Right lobe of liver (tissue), 6 donors: ENCODE measurements around the gene OIT3. TPM values are rescaled to one million over a fixed set of nuclear protein-coding genes. Genes with fewer than 3 reads are reported as not detected.
A peak's percentile ranks its signal among the peaks of the same experiment; 100 is the strongest.

Experiments
- ATAC-seq, 4 donors: fragments of 200-7000 bp; cut with Tn5 transposase; one replicate each; pipeline ENCODE4 v1.9.1; 2020; ENCODE audit warnings: mild to moderate bottlenecking in 4 of 4, moderate library complexity in 4 of 4
- DNase-seq, 3 donors: peaks; one replicate each; pipeline ENCODE4 v3.0.0-alpha.2; 2020
- H3K27ac ChIP-seq, 3 donors: fragments of 200-600 bp; one replicate each; pipeline ENCODE4 v1.8.0; 2022
- H3K27me3 ChIP-seq, 2 donors: fragments of 200-600 bp; one replicate each; pipeline ENCODE4 v1.8.0; 2022
- H3K36me3 ChIP-seq, 4 donors: fragments of 200-600 bp; sonication (generic) in 1 of 4; one replicate each; pipeline versions ENCODE4 v1.5.1 to v1.8.0; 2017 to 2022; ENCODE audit warnings: control low read depth in 1 of 4
- H3K4me1 ChIP-seq, 4 donors: fragments of 200-600 bp; sonication (generic) in 1 of 4; one replicate each; pipeline versions ENCODE4 v1.5.1 to v1.8.0; 2017 to 2022; ENCODE audit warnings: control low read depth in 1 of 4
- H3K4me3 ChIP-seq, 3 donors: fragments of 200-600 bp; one replicate each; pipeline ENCODE4 v1.8.0; 2022
- H3K9me3 ChIP-seq, 4 donors: fragments of 200-600 bp; sonication (generic) in 1 of 4; one replicate each; pipeline versions ENCODE4 v1.5.1 to v1.8.0; 2017 to 2022; ENCODE audit warnings: control low read depth in 1 of 4
- POLR2A ChIP-seq: fragments of 450-650 bp; IDR thresholded peaks from one replicate; pipeline ENCODE4 v1.6.1; 2017; ENCODE audit warnings: antibody characterized with exemption, mild to moderate bottlenecking
- WGBS: methylation state at CpG from one replicate; pipeline ENCODE4 v1.1.6; 2018; ENCODE audit warnings: low coverage, low lambda C conversion rate; ENCODE audit not compliant: insufficient coverage; ENCODE audit errors: missing lambda C conversion rate; 5-methylcytosine and 5-hydroxymethylcytosine counted together
- intact Hi-C, 2 donors: fragments of 100-400 bp; cut with DNase I; formaldehyde crosslinking; loops; one replicate each; pipeline versions ENCODE4 v1.11.2 to v1.14.1; 2022
- total RNA-seq, 6 experiments: library from RNA; depleted of rRNA in 2 of 6; stranded (reverse); fragments of >200 nt in 2 of 6; fragmentation: NEBNext Ultra II Directional in 3 of 6; extraction: Animal tissue kit (Norgen Biotek cat#: 25700) in 3 of 6; gene quantifications; one replicate each; pipeline versions ENCODE4 v1.1.0 to v1.2.4, GENCODE V29; 2016 to 2023
- TF ChIP-seq, protein P1 (sequence below), 4 donors: fragments of 200-600 bp in 3 of 4; fragments of 450-650 bp in 1 of 4; IDR thresholded peaks; one replicate each; pipeline versions ENCODE4 v1.5.1 to v1.8.0; 2016 to 2022; ENCODE audit warnings: antibody characterized with exemption in 4 of 4, mild to moderate bottlenecking in 2 of 4
- donor health status: DM: no; HTN: yes; CAD: no.
- donor health status: DM: no; HTN: no; CAD: no.
- donor health status: DM: no; HTN: no; CAD: no.
- donor health status: DM: no; HTN: yes; CAD: no.
- donor health status: DM: no; HTN: yes; CAD: no.

The OIT3 gene
- total RNA-seq, 6 experiments from 2014 or later, result 24.4 to 78.2 (median 48.7) TPM

DNA sequence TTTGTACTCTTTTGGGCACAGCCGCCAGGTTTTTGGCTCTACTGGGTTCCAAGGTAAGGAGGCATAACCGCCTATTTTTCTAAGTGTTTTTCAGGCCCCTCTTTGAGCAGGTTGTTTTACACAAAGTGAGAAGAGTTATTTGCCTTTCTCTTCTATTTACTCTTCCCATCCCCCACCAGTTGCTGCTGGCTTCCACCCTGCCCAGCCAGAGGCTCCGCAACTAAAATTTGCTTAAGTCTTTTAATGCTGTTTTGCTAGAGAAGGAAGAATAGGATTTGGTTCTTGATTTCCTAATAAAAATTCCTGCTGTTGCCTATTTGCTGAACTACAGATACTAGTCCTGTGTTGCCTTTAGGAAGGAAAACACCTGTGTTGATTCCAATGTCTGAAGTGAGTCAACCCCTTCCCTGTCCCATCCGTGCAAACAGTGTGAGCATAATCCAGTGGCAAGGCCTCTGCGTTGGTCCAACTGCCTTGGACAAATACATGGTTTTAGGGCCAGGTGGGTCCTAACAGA lies 59.2 kb downstream of the OIT3 start:
- H3K36me3 ChIP-seq, result no peaks in the 10 kb centered on the region
- WGBS, result 46% methylated on average over 5 of the region's 5 CpGs
- no peaks in the 10 kb centered on the region for H3K9me3 ChIP-seq
- H3K27me3 ChIP-seq, result no peaks in the 10 kb centered on the region
- intact Hi-C loops, result no loop called here
- TF ChIP-seq POLR2A, result no peak
- TF ChIP-seq, protein P1, sequence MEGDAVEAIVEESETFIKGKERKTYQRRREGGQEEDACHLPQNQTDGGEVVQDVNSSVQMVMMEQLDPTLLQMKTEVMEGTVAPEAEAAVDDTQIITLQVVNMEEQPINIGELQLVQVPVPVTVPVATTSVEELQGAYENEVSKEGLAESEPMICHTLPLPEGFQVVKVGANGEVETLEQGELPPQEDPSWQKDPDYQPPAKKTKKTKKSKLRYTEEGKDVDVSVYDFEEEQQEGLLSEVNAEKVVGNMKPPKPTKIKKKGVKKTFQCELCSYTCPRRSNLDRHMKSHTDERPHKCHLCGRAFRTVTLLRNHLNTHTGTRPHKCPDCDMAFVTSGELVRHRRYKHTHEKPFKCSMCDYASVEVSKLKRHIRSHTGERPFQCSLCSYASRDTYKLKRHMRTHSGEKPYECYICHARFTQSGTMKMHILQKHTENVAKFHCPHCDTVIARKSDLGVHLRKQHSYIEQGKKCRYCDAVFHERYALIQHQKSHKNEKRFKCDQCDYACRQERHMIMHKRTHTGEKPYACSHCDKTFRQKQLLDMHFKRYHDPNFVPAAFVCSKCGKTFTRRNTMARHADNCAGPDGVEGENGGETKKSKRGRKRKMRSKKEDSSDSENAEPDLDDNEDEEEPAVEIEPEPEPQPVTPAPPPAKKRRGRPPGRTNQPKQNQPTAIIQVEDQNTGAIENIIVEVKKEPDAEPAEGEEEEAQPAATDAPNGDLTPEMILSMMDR (IDR thresholded peaks at IDR 0.05), result no peak
- peak in 1 of 3 donors; percentile 58 for DNase-seq
- ATAC-seq, result peak; percentile 48 to 62 (median 56)
- H3K4me1 ChIP-seq, result peaks cover 0 to 24% (median 7%) of the 10 kb centered on the region in 4 donors
- H3K4me3 ChIP-seq, result peak overlapping the region; percentile 36 to 70 (median 68)
- peak overlapping the region; percentile 86 to 96 (median 96) for H3K27ac ChIP-seq

DNA sequence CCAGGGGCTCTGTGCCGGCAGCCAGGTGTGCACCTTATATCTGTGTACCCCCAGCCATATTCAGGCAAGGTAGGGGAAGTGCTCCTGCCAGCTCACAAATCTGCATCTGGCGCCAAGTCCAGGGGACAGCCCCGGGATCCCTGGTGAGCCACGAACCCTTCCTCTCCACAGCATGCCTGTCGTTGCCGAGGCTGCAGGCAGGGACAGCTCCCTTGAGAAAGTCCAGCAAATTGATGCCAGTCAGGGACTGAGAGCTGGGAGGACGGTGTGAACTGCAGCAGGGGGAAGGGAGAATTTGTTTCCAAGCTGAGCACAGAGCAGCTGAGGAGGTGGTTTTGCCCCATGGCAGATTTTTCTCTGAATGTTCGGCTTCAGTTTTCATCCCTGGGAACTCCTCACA lies 60.1 kb downstream of the OIT3 start:
- peak overlapping the region; percentile 36 to 70 (median 68) for H3K4me3 ChIP-seq
- WGBS, result 33% methylated on average over 6 of the region's 8 CpGs
- TF ChIP-seq, protein P1 (IDR thresholded peaks at IDR 0.05), result no peak
- no peak for TF ChIP-seq POLR2A
- peak overlapping the region; percentile 86 to 96 (median 96) for H3K27ac ChIP-seq
- intact Hi-C loops, result no loop called here
- H3K9me3 ChIP-seq, result no peaks in the 10 kb centered on the region
- H3K27me3 ChIP-seq, result no peaks in the 10 kb centered on the region
- ATAC-seq (peak; percentile 49 to 65 (median 62)), DNase-seq (peak; percentile 57 to 77 (median 74))
- H3K36me3 ChIP-seq, result no peaks in the 10 kb centered on the region
- H3K4me1 ChIP-seq, result peaks cover 0 to 24% (median 7%) of the 10 kb centered on the region in 4 donors

DNA sequence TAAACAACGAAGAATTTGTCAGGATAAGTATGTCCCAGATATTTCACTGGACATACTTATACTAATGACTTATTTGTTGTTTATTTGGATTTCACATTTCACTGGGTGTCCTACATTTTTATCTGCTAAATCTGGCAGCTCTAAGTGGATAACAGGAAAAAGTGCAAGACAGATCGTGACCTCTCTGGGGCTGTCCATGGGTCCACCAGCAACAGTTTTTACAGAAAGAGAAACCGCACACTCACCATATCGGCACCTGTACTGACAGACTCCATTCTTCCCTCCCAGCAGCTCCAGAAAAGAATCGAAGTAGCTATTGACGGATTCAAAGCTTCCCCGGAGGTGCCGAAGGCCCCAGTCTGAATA lies 60.7 kb downstream of the OIT3 start:
- Histone ChIP-seq H3K4me1 (peaks cover 0 to 24% (median 7%) of the 10 kb centered on the region in 4 donors), H3K27me3 (no peaks in the 10 kb centered on the region), H3K36me3 (no peaks in the 10 kb centered on the region), H3K27ac (peak overlapping the region; percentile 86 to 96 (median 96)), H3K9me3 (no peaks in the 10 kb centered on the region), H3K4me3 (peak overlapping the region; percentile 36 to 70 (median 68))
- WGBS, result 45% methylated on average over 6 of the region's 8 CpGs
- intact Hi-C loops, result no loop called here
- peak; percentile 37 to 55 (median 44) for ATAC-seq
- no peak for DNase-seq
- TF ChIP-seq, protein P1 (IDR thresholded peaks at IDR 0.05), result no peak
- no peak for TF ChIP-seq POLR2A

DNA sequence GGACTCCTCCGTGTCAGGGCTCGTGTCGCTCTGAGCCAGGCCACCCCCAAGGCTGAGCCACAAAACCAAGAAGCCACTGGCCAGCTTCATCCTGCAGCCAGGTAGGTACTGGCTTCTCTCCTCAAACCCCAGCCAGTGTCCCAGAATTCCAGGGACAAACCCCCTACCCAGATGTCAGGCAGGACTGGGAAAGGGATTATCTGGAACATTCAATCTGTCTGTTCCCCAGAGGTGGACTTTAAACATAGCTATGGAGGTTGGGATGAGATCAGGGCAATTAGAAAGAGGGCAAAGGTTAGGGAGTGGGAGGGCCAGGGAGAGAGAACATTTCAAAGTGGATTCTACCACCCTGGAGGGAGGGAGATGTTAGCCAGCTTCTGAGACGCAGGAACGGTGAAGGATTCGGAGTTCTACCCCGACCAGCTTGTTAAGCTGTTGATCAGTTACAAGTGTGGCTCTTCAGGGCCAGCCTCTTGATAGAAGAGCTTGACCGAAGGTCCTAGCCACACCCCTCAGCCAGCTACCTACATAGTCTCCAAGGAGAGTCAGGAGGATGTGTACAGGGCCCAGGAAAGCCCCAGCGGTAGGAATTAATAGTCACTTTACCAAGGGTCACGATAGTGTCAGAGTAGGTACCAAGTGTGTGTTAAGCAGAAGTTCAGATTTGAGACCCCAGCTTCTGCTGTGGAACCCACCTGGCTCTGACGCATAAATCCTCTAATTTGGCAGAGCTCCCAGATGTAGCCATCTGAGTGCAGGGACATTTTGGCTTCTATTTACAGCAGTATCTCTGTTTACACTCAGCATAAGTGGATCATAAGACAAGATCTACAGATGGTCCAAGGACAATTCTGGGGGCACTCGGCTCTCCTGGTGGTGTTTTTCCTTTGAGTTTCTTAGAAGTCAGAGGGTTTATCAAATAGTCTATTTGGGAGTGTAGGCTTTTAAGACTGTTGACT lies 61.3 kb downstream of the OIT3 start, which contains the start of gene PLA2G12B:
Gene PLA2G12B (minus strand): TSS at position 211 of the 959 bp plus-strand sequence. CDS start 121 bp downstream, at position 90.
- no peaks in the 10 kb centered on the region for H3K36me3 ChIP-seq
- 38% methylated on average over 8 of the region's 12 CpGs for WGBS
- peak within 1 kb of the TSS; percentile 86 to 96 (median 96) for H3K27ac ChIP-seq
- intact Hi-C loops, result no loop called here
- TF ChIP-seq, protein P1 (IDR thresholded peaks at IDR 0.05), result no peak
- peak; percentile 54 for TF ChIP-seq POLR2A
- peaks cover 0 to 24% (median 7%) of the 10 kb centered on the region in 4 donors for H3K4me1 ChIP-seq
- no peaks in the 10 kb centered on the region for H3K9me3 ChIP-seq
- no peaks in the 10 kb centered on the region for H3K27me3 ChIP-seq
- peak in 2 of 3 donors; percentile 27 to 70 for DNase-seq
- peak; percentile 82 to 91 (median 86) for ATAC-seq
- peak within 1 kb of the TSS; percentile 36 to 70 (median 68) for H3K4me3 ChIP-seq
